Measurements from ENCODE around the gene OR5H14. TPM values are rescaled to one million over a fixed set of nuclear protein-coding genes. Genes with fewer than 3 reads are reported as not detected.
"Not testable (repeated sequence)": the region's sequence is repeated elsewhere in the genome, so short reads cannot be mapped to it uniquely, and the experiment has no call there.

Gene OR5H14
- total RNA-seq, 1 donor from 2014 or later, result 0.02 TPM

GRCh38 chr3:98148751-98149150, 1.5 kb downstream of the OR5H14 start:
- H3K4me3 Mint-ChIP-seq, result no peak overlapping the region
- ATAC-seq (ENCODE audit: low read depth) (no peak), DNase-seq (no peak)
- peaks cover 8% of the 10 kb centered on the region for H3K9me3 Mint-ChIP-seq
- CTCF ChIA-PET, result no interaction called here
- intact Hi-C loops (cut with micrococcal nuclease), result no loop called here
- no peak overlapping the region for H3K27ac Mint-ChIP-seq
- no peaks in the 10 kb centered on the region for H3K27me3 Mint-ChIP-seq
- H3K36me3 Mint-ChIP-seq (ENCODE audit: low read depth), result no peaks in the 10 kb centered on the region
- POLR2A ChIA-PET, result no interaction called here
- no peaks in the 10 kb centered on the region for H3K4me1 Mint-ChIP-seq
- no peak for TF ChIP-seq CTCF (IDR thresholded peaks at IDR 0.05)

GRCh38 chr3:98149456-98149855, 2.2 kb downstream of the OR5H14 start:
- H3K36me3 Mint-ChIP-seq (ENCODE audit: low read depth); H3K4me1 Mint-ChIP-seq; ATAC-seq (ENCODE audit: low read depth); H3K27ac Mint-ChIP-seq; DNase-seq; H3K4me3 Mint-ChIP-seq; POLR2A ChIA-PET; H3K27me3 Mint-ChIP-seq; intact Hi-C loops (cut with micrococcal nuclease); CTCF ChIA-PET; H3K9me3 Mint-ChIP-seq: not testable (repeated sequence)

GRCh38 chr3:98151241-98151640, 4.0 kb downstream of the OR5H14 start:
- Mint-ChIP-seq H3K4me3 (no peak overlapping the region), H3K9me3 (peaks cover 8% of the 10 kb centered on the region), H3K27ac (no peak overlapping the region), H3K4me1 (no peaks in the 10 kb centered on the region), H3K27me3 (no peaks in the 10 kb centered on the region), H3K36me3 (ENCODE audit: low read depth) (no peaks in the 10 kb centered on the region)
- ChIA-PET POLR2A (no interaction called here), CTCF (no interaction called here)
- intact Hi-C loops (cut with micrococcal nuclease), result no loop called here
- no peak for DNase-seq
- TF ChIP-seq CTCF (IDR thresholded peaks at IDR 0.05), result no peak
- no peak for ATAC-seq (ENCODE audit: low read depth)

- Mint-ChIP-seq H3K27me3 (no peaks in the 10 kb centered on the region), H3K36me3 (ENCODE audit: low read depth) (no peaks in the 10 kb centered on the region), H3K4me1 (no peaks in the 10 kb centered on the region), H3K27ac (no peak within 1 kb of the TSS), H3K4me3 (no peak within 1 kb of the TSS), H3K9me3 (peaks cover 2% of the 10 kb centered on the region)
- CTCF ChIA-PET, result no interaction called here
- no peak for ATAC-seq (ENCODE audit: low read depth)
- POLR2A ChIA-PET, result no interaction called here
- no peak for DNase-seq
- TF ChIP-seq CTCF (IDR thresholded peaks at IDR 0.05), result no peak
- intact Hi-C loops (cut with micrococcal nuclease), result no loop called here
Measured at GRCh38 chr3:98166396-98166795, 19.1 kb downstream of the OR5H14 start, which contains the start of gene OR5H15. Gene OR5H15 (plus strand): TSS chr3:98166696. CDS start chr3:98168700, 2,004 bp downstream.

- no peaks in the 10 kb centered on the region for H3K36me3 Mint-ChIP-seq (ENCODE audit: low read depth)
- ChIA-PET CTCF (no interaction called here), POLR2A (no interaction called here)
- no peak for TF ChIP-seq CTCF (IDR thresholded peaks at IDR 0.05)
- DNase-seq, result no peak
- intact Hi-C loops (cut with micrococcal nuclease), result no loop called here
- no peak overlapping the region for H3K4me3 Mint-ChIP-seq
- no peaks in the 10 kb centered on the region for H3K9me3 Mint-ChIP-seq
- no peak for ATAC-seq (ENCODE audit: low read depth)
- no peaks in the 10 kb centered on the region for H3K4me1 Mint-ChIP-seq
- no peaks in the 10 kb centered on the region for H3K27me3 Mint-ChIP-seq
- no peak overlapping the region for H3K27ac Mint-ChIP-seq
Measured at GRCh38 chr3:98171071-98171470, 23.8 kb downstream of the OR5H14 start.

- POLR2A ChIA-PET, result no interaction called here
- no peaks in the 10 kb centered on the region for H3K9me3 Mint-ChIP-seq
Measured at GRCh38 chr3:98172621-98173020, 25.3 kb downstream of the OR5H14 start.

More at GRCh38 chr3:98172621-98173020, 25.3 kb downstream of the OR5H14 start:
- CTCF ChIA-PET, result no interaction called here
- H3K4me1 Mint-ChIP-seq, result no peaks in the 10 kb centered on the region
- ATAC-seq (ENCODE audit: low read depth), result no peak
- no peak overlapping the region for H3K27ac Mint-ChIP-seq
- intact Hi-C loops (cut with micrococcal nuclease), result no loop called here
- no peaks in the 10 kb centered on the region for H3K27me3 Mint-ChIP-seq
- TF ChIP-seq CTCF (IDR thresholded peaks at IDR 0.05), result no peak
- H3K4me3 Mint-ChIP-seq, result no peak overlapping the region
- no peak for DNase-seq
- no peaks in the 10 kb centered on the region for H3K36me3 Mint-ChIP-seq (ENCODE audit: low read depth)

Measured in activated B cell treated with CpG ODN at 0.5 μM for 24 hours (primary cell).